CD8-positive, alpha-beta memory T cell (primary cell): ENCODE data around the gene PTPN18. TPM values are rescaled to one million over a fixed set of nuclear protein-coding genes. Genes with fewer than 3 reads are reported as not detected.

Source experiments
- CTCF ChIA-PET: fragments of 350-600 bp; sonication (Branson Sonifier 250); formaldehyde crosslinking; loops from one replicate; lab custom pipeline; 2021; ENCODE audit warnings: antibody characterized with exemption; lab: Charles Lee
- POLR2A ChIA-PET: fragments of 350-600 bp; sonication (Branson Sonifier 250); formaldehyde crosslinking; loops from one replicate; lab custom pipeline; 2021; ENCODE audit warnings: antibody characterized with exemption; lab: Charles Lee
- DNase-seq, 5 donors: peaks; one replicate each; pipeline versions ENCODE4 v3.0.0 to v3.0.0-alpha.2; 2020 to 2022; ENCODE audit warnings: mixed read lengths in 1 of 5
- H3K27ac ChIP-seq: one replicate; pipeline ENCODE4 v1.7.0; 2013; ENCODE audit warnings: low read depth, mild to moderate bottlenecking, low read length, moderate library complexity
- H3K27me3 ChIP-seq: 2 replicates; pipeline ENCODE4 v1.7.0; 2013; ENCODE audit warnings: low read length, mild to moderate bottlenecking; ENCODE audit not compliant: insufficient read depth, poor library complexity, severe bottlenecking
- H3K36me3 ChIP-seq: 2 replicates; pipeline ENCODE4 v1.7.0; 2013; ENCODE audit warnings: mild to moderate bottlenecking, low read length, moderate library complexity; ENCODE audit not compliant: insufficient read depth
- H3K4me1 ChIP-seq: 2 replicates; pipeline ENCODE4 v1.7.0; 2013; ENCODE audit warnings: mild to moderate bottlenecking, low read length, moderate library complexity; ENCODE audit not compliant: insufficient read depth
- H3K4me3 ChIP-seq: 2 replicates; pipeline ENCODE4 v1.7.0; 2013; ENCODE audit warnings: mild to moderate bottlenecking, low read length
- H3K9me3 ChIP-seq: 2 replicates; pipeline ENCODE4 v1.7.0; 2013; ENCODE audit warnings: mild to moderate bottlenecking, low read length
- H3K27ac Mint-ChIP-seq, 8 donors: one replicate each; pipeline ENCODE4 v1.8.0; 2020 to 2021; ENCODE audit warnings: mixed read lengths in 8 of 8, mild to moderate bottlenecking in 6 of 8, inconsistent platforms in 3 of 8, moderate library complexity in 3 of 8
- H3K27me3 Mint-ChIP-seq, 2 donors: one replicate each; pipeline ENCODE4 v1.8.0; 2020 to 2021; ENCODE audit warnings: mixed read lengths in 2 of 2, mild to moderate bottlenecking in 1 of 2, moderate library complexity in 1 of 2
- H3K36me3 Mint-ChIP-seq, 3 donors: one replicate each; pipeline ENCODE4 v1.8.0; 2020 to 2021; ENCODE audit warnings: mixed read lengths in 3 of 3, inconsistent platforms in 1 of 3, mild to moderate bottlenecking in 1 of 3
- H3K4me1 Mint-ChIP-seq, 3 donors: one replicate each; pipeline ENCODE4 v1.8.0; 2020 to 2021; ENCODE audit warnings: mixed read lengths in 3 of 3, inconsistent platforms in 1 of 3, mild to moderate bottlenecking in 1 of 3
- H3K4me3 Mint-ChIP-seq, 7 donors: one replicate each; pipeline ENCODE4 v1.8.0; 2020 to 2021; ENCODE audit warnings: mixed read lengths in 7 of 7, mild to moderate bottlenecking in 6 of 7, moderate library complexity in 4 of 7, inconsistent platforms in 2 of 7
- H3K9me3 Mint-ChIP-seq, 5 donors: one replicate each; pipeline ENCODE4 v1.8.0; 2020 to 2022; ENCODE audit warnings: mixed read lengths in 5 of 5, mild to moderate bottlenecking in 3 of 5, moderate library complexity in 2 of 5, inconsistent platforms in 1 of 5
- polyA plus RNA-seq: library from polyadenylated mRNA; unstranded; fragments of 300-500 nt; fragmentation: Illumina TruSeq; gene quantifications from one replicate; pipeline ENCODE4 v1.2.3, GENCODE V29; 2021
- total RNA-seq, 2 experiments: library from RNA; stranded (reverse); gene quantifications; one replicate each; pipeline ENCODE4 v1.2.3, GENCODE V29; 2021

The PTPN18 gene
- total and polyA plus RNA-seq, 3 experiments from 2014 or later: 55.1 to 77.7 (median 60.0) TPM

- Histone ChIP-seq H3K36me3 (no peaks in the 10 kb centered on the region), H3K27ac (no peak overlapping the region), H3K27me3 (no peaks in the 10 kb centered on the region), H3K9me3 (no peaks in the 10 kb centered on the region), H3K4me3 (no peak overlapping the region), H3K4me1 (peaks cover 9% of the 10 kb centered on the region)
- H3K4me3 Mint-ChIP-seq: no peak overlapping the region
- H3K4me1 Mint-ChIP-seq: peaks cover 11 to 26% (median 22%) of the 10 kb centered on the region in 3 donors
- H3K9me3 Mint-ChIP-seq: no peaks in the 10 kb centered on the region
- POLR2A ChIA-PET: no interaction called here
- no peak for DNase-seq
- CTCF ChIA-PET: no interaction called here
- H3K27me3 Mint-ChIP-seq: no peaks in the 10 kb centered on the region
- H3K36me3 Mint-ChIP-seq: peaks cover 0 to 5% (median 3%) of the 10 kb centered on the region in 3 donors
- no peak overlapping the region for H3K27ac Mint-ChIP-seq
These were observed 32.5 kb downstream of the PTPN18 start for GRCh38 chr2:130388221-130388907.

GRCh38 chr2:130389358-130389757, 33.5 kb downstream of the PTPN18 start:
- POLR2A ChIA-PET: no interaction called here
- no peak overlapping the region for H3K27ac Mint-ChIP-seq
- no peak for DNase-seq

GRCh38 chr2:130389783-130390182, 33.9 kb downstream of the PTPN18 start:
- no peaks in the 10 kb centered on the region for H3K36me3 ChIP-seq
- no peaks in the 10 kb centered on the region for H3K27me3 Mint-ChIP-seq
- peaks cover 2 to 5% (median 4%) of the 10 kb centered on the region in 3 donors for H3K36me3 Mint-ChIP-seq
- H3K27ac Mint-ChIP-seq: peak overlapping the region in 1 of 8 donors; percentile 23
- peaks cover 11 to 26% (median 22%) of the 10 kb centered on the region in 3 donors for H3K4me1 Mint-ChIP-seq
- no peaks in the 10 kb centered on the region for H3K9me3 ChIP-seq
- peaks cover 9% of the 10 kb centered on the region for H3K4me1 ChIP-seq
- POLR2A ChIA-PET: no interaction called here
- CTCF ChIA-PET: interaction anchor here (1.2 kb wide), 1 partner anchor 58 kb away, joined by 5 read pairs; no protein-coding TSS in a partner anchor
- no peak overlapping the region for H3K4me3 ChIP-seq
- peak overlapping the region; percentile 9 to 57 (median 41) for H3K4me3 Mint-ChIP-seq
- H3K27me3 ChIP-seq: no peaks in the 10 kb centered on the region
- H3K9me3 Mint-ChIP-seq: no peaks in the 10 kb centered on the region
- no peak for DNase-seq
- no peak overlapping the region for H3K27ac ChIP-seq

More at GRCh38 chr2:130389358-130389757, 33.5 kb downstream of the PTPN18 start:
- Mint-ChIP-seq H3K9me3 (no peaks in the 10 kb centered on the region), H3K4me1 (peaks cover 11 to 26% (median 22%) of the 10 kb centered on the region in 3 donors), H3K36me3 (peaks cover 2 to 5% (median 4%) of the 10 kb centered on the region in 3 donors), H3K4me3 (peak overlapping the region in 1 of 7 donors; percentile 8), H3K27me3 (no peaks in the 10 kb centered on the region)
- CTCF ChIA-PET: no interaction called here
- H3K4me3 ChIP-seq: no peak overlapping the region
- no peaks in the 10 kb centered on the region for H3K36me3 ChIP-seq
- H3K9me3 ChIP-seq: no peaks in the 10 kb centered on the region
- H3K4me1 ChIP-seq: peaks cover 9% of the 10 kb centered on the region
- no peaks in the 10 kb centered on the region for H3K27me3 ChIP-seq
- no peak overlapping the region for H3K27ac ChIP-seq

GRCh38 chr2:130390460-130391057, 34.7 kb downstream of the PTPN18 start:
- no peak overlapping the region for H3K27ac ChIP-seq

GRCh38 chr2:130391058-130391871, 35.4 kb downstream of the PTPN18 start:
- Histone ChIP-seq H3K27ac (no peak overlapping the region), H3K9me3 (no peaks in the 10 kb centered on the region), H3K27me3 (no peaks in the 10 kb centered on the region), H3K36me3 (no peaks in the 10 kb centered on the region), H3K4me3 (peak overlapping the region; percentile 60), H3K4me1 (peaks cover 9% of the 10 kb centered on the region)
- Mint-ChIP-seq H3K4me3 (peak overlapping the region; percentile 14 to 91 (median 81)), H3K27me3 (peaks cover 6% of the 10 kb centered on the region in 2 donors), H3K9me3 (no peaks in the 10 kb centered on the region), H3K4me1 (peaks cover 9 to 26% (median 22%) of the 10 kb centered on the region in 3 donors), H3K27ac (peak overlapping the region in 6 of 8 donors; percentile 22 to 94 (median 66)), H3K36me3 (peaks cover 0 to 4% (median 1%) of the 10 kb centered on the region in 3 donors)
- POLR2A ChIA-PET: no interaction called here
- CTCF ChIA-PET: interaction anchor here (1.2 kb wide), 1 partner anchor 59 kb away, joined by 5 read pairs; no protein-coding TSS in a partner anchor
- peak; percentile 41 to 70 (median 45) for DNase-seq

More at GRCh38 chr2:130390460-130391057, 34.7 kb downstream of the PTPN18 start:
- CTCF ChIA-PET: interaction anchor here (1.2 kb wide), 1 partner anchor 58 kb away, joined by 5 read pairs; no protein-coding TSS in a partner anchor
- Histone ChIP-seq H3K36me3 (no peaks in the 10 kb centered on the region), H3K9me3 (no peaks in the 10 kb centered on the region), H3K27me3 (no peaks in the 10 kb centered on the region), H3K4me3 (peak overlapping the region; percentile 60), H3K4me1 (peaks cover 9% of the 10 kb centered on the region)
- Mint-ChIP-seq H3K4me1 (peaks cover 11 to 26% (median 22%) of the 10 kb centered on the region in 3 donors), H3K9me3 (no peaks in the 10 kb centered on the region), H3K27me3 (peaks cover 0 to under 1% of the 10 kb centered on the region in 2 donors), H3K27ac (peak overlapping the region in 5 of 8 donors; percentile 37 to 94 (median 66)), H3K4me3 (peak overlapping the region; percentile 53 to 91 (median 81)), H3K36me3 (peaks cover 2 to 5% (median 4%) of the 10 kb centered on the region in 3 donors)
- no peak for DNase-seq
- POLR2A ChIA-PET: no interaction called here

GRCh38 chr2:130391872-130392670, 36.2 kb downstream of the PTPN18 start:
- peaks cover 9% of the 10 kb centered on the region for H3K4me1 ChIP-seq
- H3K4me1 Mint-ChIP-seq: peaks cover 9 to 26% (median 22%) of the 10 kb centered on the region in 3 donors
- peak overlapping the region; percentile 60 for H3K4me3 ChIP-seq
- H3K9me3 ChIP-seq: no peaks in the 10 kb centered on the region
- H3K27me3 Mint-ChIP-seq: peaks cover 6 to 7% of the 10 kb centered on the region in 2 donors
- no peak for DNase-seq
- ChIA-PET CTCF (no interaction called here), POLR2A (no interaction called here)
- H3K27ac ChIP-seq: no peak overlapping the region
- peak overlapping the region; percentile 14 to 91 (median 81) for H3K4me3 Mint-ChIP-seq
- no peaks in the 10 kb centered on the region for H3K9me3 Mint-ChIP-seq
- H3K27ac Mint-ChIP-seq: peak overlapping the region in 3 of 8 donors; percentile 29 to 68 (median 56)
- peaks cover 0 to 4% (median 1%) of the 10 kb centered on the region in 3 donors for H3K36me3 Mint-ChIP-seq
- no peaks in the 10 kb centered on the region for H3K27me3 ChIP-seq
- H3K36me3 ChIP-seq: no peaks in the 10 kb centered on the region

- Mint-ChIP-seq H3K9me3 (no peaks in the 10 kb centered on the region), H3K4me3 (peak overlapping the region in 3 of 7 donors; percentile 18 to 71 (median 54)), H3K4me1 (peaks cover 9 to 26% (median 22%) of the 10 kb centered on the region in 3 donors), H3K27ac (no peak overlapping the region), H3K36me3 (peaks cover 0 to 4% (median 1%) of the 10 kb centered on the region in 3 donors), H3K27me3 (peaks cover 6 to 10% of the 10 kb centered on the region in 2 donors)
- H3K27ac ChIP-seq: no peak overlapping the region
- POLR2A ChIA-PET: no interaction called here
- H3K9me3 ChIP-seq: no peaks in the 10 kb centered on the region
- no peaks in the 10 kb centered on the region for H3K36me3 ChIP-seq
- CTCF ChIA-PET: no interaction called here
- H3K4me3 ChIP-seq: no peak overlapping the region
- no peak for DNase-seq
- no peaks in the 10 kb centered on the region for H3K27me3 ChIP-seq
- peaks cover 9% of the 10 kb centered on the region for H3K4me1 ChIP-seq
These were observed 37.6 kb downstream of the PTPN18 start for GRCh38 chr2:130393318-130393910.
